ENCODE data around the gene ZNF469.

ZNF469 gene, protein sequence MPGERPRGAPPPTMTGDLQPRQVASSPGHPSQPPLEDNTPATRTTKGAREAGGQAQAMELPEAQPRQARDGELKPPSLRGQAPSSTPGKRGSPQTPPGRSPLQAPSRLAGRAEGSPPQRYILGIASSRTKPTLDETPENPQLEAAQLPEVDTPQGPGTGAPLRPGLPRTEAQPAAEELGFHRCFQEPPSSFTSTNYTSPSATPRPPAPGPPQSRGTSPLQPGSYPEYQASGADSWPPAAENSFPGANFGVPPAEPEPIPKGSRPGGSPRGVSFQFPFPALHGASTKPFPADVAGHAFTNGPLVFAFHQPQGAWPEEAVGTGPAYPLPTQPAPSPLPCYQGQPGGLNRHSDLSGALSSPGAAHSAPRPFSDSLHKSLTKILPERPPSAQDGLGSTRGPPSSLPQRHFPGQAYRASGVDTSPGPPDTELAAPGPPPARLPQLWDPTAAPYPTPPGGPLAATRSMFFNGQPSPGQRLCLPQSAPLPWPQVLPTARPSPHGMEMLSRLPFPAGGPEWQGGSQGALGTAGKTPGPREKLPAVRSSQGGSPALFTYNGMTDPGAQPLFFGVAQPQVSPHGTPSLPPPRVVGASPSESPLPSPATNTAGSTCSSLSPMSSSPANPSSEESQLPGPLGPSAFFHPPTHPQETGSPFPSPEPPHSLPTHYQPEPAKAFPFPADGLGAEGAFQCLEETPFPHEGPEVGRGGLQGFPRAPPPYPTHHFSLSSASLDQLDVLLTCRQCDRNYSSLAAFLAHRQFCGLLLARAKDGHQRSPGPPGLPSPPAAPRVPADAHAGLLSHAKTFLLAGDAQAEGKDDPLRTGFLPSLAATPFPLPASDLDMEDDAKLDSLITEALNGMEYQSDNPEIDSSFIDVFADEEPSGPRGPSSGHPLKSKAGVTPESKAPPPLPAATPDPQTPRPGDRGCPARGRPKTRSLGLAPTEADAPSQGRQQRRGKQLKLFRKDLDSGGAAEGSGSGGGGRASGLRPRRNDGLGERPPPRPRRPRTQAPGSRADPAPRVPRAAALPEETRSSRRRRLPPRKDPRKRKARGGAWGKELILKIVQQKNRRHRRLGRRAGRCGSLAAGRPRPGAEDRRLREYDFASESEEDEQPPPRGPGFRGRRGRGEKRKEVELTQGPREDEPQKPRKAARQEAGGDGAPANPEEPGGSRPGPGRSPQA (N-terminal part only)

DNA sequence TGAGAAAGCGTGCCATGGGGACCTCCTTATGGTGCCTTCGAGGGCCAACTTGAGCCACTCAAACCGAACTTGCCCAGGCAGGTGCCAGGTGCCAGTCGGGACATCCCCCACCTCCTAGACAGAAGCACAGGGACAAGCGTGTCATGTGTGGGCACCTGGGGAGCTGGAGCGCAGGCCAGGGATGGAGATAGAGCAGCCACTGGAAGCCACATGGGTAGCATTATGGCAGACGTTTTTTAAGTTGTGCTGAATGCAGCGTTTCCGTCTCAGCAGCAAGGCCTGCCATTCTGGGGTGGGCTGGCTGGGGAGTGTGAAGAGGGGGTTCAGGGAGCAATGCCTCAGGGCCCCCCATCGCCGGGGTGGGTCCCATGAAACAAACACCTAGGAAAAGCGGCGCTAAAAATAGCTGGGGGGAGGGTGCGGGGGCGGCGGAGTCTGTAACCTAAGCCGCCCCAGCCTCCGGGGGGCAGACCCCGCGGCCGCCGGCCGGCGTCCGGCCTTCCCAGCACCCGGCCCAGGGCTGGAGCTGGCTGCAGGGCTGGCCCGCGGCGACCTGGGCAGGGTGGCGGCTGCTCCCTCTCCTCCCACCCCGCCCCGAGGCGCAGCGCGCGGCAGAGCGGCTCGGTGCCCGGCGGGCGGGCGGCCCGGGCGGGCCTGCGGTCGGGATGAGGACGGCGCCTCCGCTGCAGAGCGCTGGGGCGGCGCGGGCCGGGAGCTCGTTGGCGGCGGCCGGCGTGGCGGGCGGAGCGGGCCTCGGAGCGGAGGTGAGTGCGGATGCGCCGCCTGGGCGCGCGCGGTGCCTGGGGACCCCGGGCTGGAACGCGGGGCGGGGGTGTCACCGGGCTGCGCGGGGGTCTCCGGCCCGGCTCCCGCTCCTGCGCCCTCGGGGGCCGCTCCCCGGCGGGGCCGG is at the start of gene ZNF469:
Gene ZNF469 (plus strand): TSS at position 469 of the 910 bp plus-strand sequence. CDS start 44,512 bp downstream, outside the sequence.
- no peak for DNase-seq

DNA sequence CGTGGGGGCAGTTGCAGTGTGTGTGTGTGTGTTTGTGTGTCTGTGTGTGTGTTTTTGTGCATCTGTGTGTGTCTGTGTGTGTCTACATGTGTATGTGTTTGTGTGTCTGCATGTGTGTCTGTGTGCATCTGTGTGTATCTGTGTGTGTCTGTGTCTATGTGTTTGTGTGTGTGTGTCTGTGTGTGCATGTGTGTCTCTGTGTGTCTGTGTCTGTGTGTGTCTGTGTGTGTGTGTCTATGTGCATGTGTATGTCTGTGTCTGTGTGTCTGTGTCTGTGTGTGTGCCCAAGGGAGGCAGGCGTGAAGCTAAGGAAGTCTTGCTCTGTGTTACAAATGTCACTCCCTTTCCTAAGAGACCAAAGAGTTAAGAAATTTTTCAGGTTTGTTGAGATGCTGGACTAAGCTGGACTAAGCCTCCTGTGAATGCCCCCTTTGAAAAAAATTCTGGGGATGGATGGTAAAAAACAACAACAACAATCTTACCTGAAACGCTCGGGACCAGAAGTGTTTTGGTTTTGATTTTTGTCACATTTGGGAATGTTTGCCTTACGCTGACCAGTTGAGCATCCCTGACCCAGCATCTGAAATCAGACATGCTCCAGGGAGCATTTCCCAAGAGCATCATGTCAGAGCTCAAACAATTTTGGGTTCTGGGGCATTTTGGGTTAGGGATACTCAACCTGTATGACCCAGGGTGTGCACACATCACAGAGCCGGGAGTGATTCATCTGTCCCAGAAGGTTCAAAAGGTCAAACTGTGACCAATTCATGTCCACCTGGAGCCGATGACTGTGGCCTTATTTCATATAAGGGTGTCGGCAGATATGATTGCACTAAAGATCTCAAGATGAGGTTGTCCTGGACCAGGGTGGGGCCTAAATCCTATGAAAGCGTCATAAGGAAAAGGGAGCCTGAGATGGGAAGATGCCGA is 48.6 kb upstream of the ZNF469 start:
- DNase-seq: no peak

DNA sequence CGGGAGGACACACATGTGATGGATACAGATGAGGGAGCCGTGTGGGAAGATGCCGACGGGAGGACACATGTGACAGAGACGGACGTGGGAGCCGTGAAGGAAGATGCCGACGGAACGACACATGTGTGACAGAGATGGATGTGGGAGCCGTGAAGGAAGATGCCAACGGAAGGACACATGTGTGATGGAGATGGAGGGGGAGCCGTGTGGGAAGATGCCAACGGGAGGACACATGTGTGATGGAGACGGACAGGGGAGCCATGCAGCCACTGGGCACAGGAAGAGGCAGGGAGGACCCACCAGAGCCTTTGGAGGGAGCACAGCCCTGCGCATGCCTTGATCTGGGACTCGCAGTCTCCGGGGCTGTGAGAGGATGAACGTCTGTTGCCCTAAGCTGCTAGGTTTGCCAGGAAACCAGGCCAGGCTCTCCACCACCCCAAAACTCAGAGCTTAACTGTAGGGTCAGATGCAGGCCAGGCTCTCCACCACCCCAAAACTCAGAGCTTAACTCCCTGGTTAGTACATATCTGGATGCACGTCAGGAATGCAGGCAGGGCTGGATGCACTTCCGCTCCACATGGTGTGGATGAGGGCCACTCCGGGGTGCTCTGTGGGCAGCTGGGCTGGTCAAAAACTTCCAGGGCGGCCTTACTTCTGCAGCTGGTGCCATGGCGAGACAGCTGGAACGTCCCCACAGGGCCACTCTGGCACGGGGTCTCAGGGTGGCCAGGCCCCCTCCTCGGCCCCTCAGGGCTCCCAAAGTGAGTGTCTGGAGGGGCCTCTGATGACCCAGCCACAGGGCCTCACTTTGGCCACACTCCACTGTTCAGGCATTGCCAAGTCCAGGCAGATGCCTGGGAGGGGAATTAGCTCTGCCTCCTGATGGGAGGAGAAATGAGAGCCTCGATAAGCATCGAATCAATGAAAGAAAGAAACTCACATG is 47.7 kb upstream of the ZNF469 start:
- no peak for DNase-seq

DNA sequence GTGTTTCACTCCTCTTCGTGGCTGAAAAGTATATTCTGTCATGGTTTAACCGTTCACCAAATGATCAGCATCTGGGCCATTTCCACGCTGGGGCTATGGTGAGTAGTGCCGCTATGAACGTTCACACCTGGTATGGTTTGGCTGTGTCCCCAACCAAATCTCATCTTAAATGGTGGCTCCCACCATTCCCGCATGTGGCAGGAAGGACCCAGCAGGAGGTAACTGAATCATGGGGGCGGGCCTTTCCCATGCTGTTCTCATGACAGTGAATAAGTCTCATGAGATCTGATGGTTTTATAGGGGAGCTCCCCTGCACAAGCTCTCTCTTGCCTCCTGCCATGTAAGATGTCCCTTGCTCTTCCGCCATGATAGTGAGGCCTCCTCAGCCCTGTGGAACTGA is 45.7 kb upstream of the ZNF469 start:
- DNase-seq: no peak

- no peak for DNase-seq
These were observed 45.2 kb upstream of the ZNF469 start for GRCh38 chr16:88337538-88337937.

DNA sequence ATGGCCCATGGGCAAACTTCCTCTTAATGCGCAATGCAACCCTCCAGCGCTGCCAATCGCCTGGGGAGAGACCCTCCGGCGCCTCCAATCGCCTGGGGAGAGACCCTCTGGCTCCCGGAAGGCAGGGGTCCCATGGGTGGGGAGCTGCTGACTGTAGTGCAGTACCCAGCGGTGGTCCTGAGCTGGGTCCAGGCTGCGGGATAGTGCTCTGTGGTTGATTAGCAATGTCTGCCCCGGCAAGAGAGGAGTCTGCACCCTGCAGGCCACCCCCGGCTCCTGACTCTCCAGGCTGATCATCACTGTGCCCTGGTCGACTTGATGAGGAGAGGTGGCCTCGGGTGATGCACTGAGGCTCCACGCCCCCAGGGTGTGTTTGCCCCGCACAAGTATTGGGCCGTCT is 44.6 kb upstream of the ZNF469 start:
- no peak for DNase-seq

DNA sequence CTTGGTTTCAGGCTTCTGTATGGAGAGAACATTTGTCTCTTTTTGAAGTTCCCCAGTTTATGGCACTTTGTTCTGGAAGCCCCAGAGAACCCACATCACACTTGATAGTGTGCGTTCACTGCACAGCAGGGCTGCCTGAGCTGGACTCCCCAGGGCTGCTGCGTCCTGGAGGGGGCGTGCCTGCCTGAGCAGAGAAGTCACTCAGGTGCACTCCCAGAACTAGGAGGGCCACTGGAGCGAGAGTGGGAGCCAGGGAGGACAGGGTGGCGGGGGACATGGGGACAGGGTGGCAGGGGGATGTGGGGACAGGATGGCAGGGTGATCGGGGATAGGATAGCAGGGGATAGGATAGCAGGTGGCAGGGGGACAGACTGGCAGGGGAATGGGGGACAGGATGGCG is 43.9 kb upstream of the ZNF469 start:
- DNase-seq: no peak

- DNase-seq: peak; percentile 30
These were observed 42.6 kb upstream of the ZNF469 start for GRCh38 chr16:88339930-88340754.

DNA sequence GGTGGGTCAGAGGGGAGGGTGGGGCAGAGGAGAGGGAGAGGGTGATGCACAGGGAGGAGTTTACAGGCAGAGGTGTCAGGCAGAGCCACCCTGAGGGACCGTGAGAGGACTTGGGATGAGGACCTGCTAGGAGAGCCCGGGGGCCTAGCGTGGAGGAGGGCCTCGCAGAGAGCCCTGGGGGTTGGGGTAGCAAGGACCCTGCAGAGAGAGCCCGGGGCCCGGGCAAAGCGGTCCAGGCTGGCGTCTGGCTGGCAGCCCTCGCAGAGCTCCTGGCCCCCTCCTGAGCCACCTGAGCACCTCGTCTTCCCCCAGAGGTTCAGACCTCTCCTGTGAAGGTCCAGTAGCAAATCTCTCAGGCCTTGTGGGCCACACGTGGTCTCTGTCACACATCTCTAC is 42.0 kb upstream of the ZNF469 start:
- DNase-seq: no peak

DNA sequence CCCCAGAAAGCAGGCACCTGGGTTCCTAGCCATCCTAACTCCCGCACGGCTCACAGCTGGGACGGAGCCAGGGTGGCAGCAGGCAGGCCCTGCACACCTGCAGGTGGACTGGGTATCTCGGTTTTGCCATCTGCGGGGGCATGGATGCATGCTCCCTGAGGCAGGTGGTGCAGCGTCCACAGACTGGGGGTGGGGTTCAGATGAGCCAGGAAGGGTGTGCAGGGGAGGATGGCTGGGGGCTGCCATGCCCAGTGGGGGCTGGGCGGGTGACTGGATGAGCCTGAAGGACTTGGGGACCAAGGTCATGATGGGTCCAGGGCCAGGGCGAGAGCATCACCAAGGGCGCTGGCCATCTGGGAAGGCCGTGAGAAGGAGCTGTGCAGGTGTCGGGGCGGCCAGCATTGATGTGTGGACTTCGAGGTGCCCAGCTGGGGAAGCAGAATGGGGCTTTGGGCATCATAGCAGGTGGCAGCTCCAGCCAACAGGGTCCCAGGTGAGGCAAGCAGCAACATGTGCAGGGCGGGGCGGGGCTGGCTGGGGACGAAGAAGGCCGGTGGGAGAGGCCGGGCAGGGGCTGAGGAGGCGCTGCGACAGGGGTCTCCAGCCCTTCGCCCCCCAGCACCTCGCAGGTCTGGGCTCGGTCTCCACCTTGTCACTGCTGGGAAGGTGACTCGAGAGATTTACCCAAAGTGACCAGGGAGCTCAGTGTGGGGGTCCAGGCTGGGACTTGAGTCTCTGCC is 41.0 kb upstream of the ZNF469 start:
- DNase-seq: no peak

GRCh38 chr16:88342491-88342890 is 40.3 kb upstream of the ZNF469 start:
- no peak for DNase-seq

- no peak for DNase-seq
These were observed 39.4 kb upstream of the ZNF469 start for GRCh38 chr16:88343271-88343791.

GRCh38 chr16:88344411-88345030 is 38.2 kb upstream of the ZNF469 start:
- no peak for DNase-seq

- no peak for DNase-seq
These were observed 37.6 kb upstream of the ZNF469 start for GRCh38 chr16:88345031-88345720.

- no peak for DNase-seq
These were observed 36.8 kb upstream of the ZNF469 start for GRCh38 chr16:88345721-88346560.
